Measurements from ENCODE around the gene PHKB. TPM values are rescaled to one million over a fixed set of nuclear protein-coding genes. Genes with fewer than 3 reads are reported as not detected.
A peak's percentile ranks its signal among the peaks of the same experiment; 100 is the strongest.
"Not testable (repeated sequence)": the region's sequence is repeated elsewhere in the genome, so short reads cannot be mapped to it uniquely, and the experiment has no call there.

PHKB gene
- total RNA-seq, 2 donors from 2014 or later: 57.7 to 61.5 TPM

GRCh38 chr16:47544255-47544654, 83.1 kb downstream of the PHKB start:
- intact Hi-C loops (cut with DNase I); DNase-seq (ENCODE audit: low spot score): not testable (repeated sequence)

GRCh38 chr16:47551185-47551584, 90.1 kb downstream of the PHKB start:
- intact Hi-C loops (cut with DNase I); DNase-seq (ENCODE audit: low spot score): not testable (repeated sequence)

GRCh38 chr16:47551767-47552166, 90.6 kb downstream of the PHKB start:
- DNase-seq (ENCODE audit: low spot score); intact Hi-C loops (cut with DNase I): not testable (repeated sequence)

GRCh38 chr16:47553853-47554564, 92.9 kb downstream of the PHKB start:
- intact Hi-C loops (cut with DNase I): no loop called here

GRCh38 chr16:47554587-47554986, 93.5 kb downstream of the PHKB start:
- intact Hi-C loops (cut with DNase I): not testable (repeated sequence)
- peak; percentile 47 for DNase-seq (ENCODE audit: low spot score)

More at GRCh38 chr16:47553853-47554564, 92.9 kb downstream of the PHKB start:
- DNase-seq (ENCODE audit: low spot score): peak; percentile 38

- intact Hi-C loops (cut with DNase I): no loop called here
- no peak for DNase-seq (ENCODE audit: low spot score)
Measured at GRCh38 chr16:47561286-47561685, 100.2 kb downstream of the PHKB start.

- intact Hi-C loops (cut with DNase I): no loop called here
Measured at GRCh38 chr16:47562366-47562765, 101.2 kb downstream of the PHKB start.

GRCh38 chr16:47565454-47565853, 104.3 kb downstream of the PHKB start:
- intact Hi-C loops (cut with DNase I): no loop called here
- DNase-seq (ENCODE audit: low spot score): peak; percentile 88

More at GRCh38 chr16:47562366-47562765, 101.2 kb downstream of the PHKB start:
- DNase-seq (ENCODE audit: low spot score): no peak

GRCh38 chr16:47567321-47567720, 106.2 kb downstream of the PHKB start:
- no peak for DNase-seq (ENCODE audit: low spot score)
- intact Hi-C loops (cut with DNase I): no loop called here

GRCh38 chr16:47568351-47568750, 107.2 kb downstream of the PHKB start:
- intact Hi-C loops (cut with DNase I): no loop called here
- DNase-seq (ENCODE audit: low spot score): no peak

GRCh38 chr16:47571049-47571448, 109.9 kb downstream of the PHKB start:
- no peak for DNase-seq (ENCODE audit: low spot score)
- intact Hi-C loops (cut with DNase I): no loop called here

GRCh38 chr16:47571711-47572110, 110.6 kb downstream of the PHKB start:
- no peak for DNase-seq (ENCODE audit: low spot score)
- intact Hi-C loops (cut with DNase I): no loop called here

- intact Hi-C loops (cut with DNase I): no loop called here
- DNase-seq (ENCODE audit: low spot score): no peak
Measured at GRCh38 chr16:47574091-47575054, 113.2 kb downstream of the PHKB start.

GRCh38 chr16:47577029-47577428, 115.9 kb downstream of the PHKB start:
- intact Hi-C loops (cut with DNase I): no loop called here

GRCh38 chr16:47578033-47578432, 116.9 kb downstream of the PHKB start:
- DNase-seq (ENCODE audit: low spot score): no peak
- intact Hi-C loops (cut with DNase I): no loop called here

More at GRCh38 chr16:47577029-47577428, 115.9 kb downstream of the PHKB start:
- DNase-seq (ENCODE audit: low spot score): no peak

GRCh38 chr16:47578573-47578972, 117.4 kb downstream of the PHKB start:
- DNase-seq (ENCODE audit: low spot score): no peak
- intact Hi-C loops (cut with DNase I): no loop called here

GRCh38 chr16:47581114-47581513, 120.0 kb downstream of the PHKB start:
- DNase-seq (ENCODE audit: low spot score): no peak
- intact Hi-C loops (cut with DNase I): no loop called here

GRCh38 chr16:47584464-47585225, 123.5 kb downstream of the PHKB start:
- intact Hi-C loops (cut with DNase I): no loop called here
- no peak for DNase-seq (ENCODE audit: low spot score)

- intact Hi-C loops (cut with DNase I): no loop called here
- no peak for DNase-seq (ENCODE audit: low spot score)
Measured at GRCh38 chr16:47586121-47586520, 125.0 kb downstream of the PHKB start.
